PFSK-1 (cell line): ENCODE data around the gene LDLRAD3.

ENCODE experiments used
- POLR2AphosphoS5 ChIP-seq: IDR thresholded peaks from 2 replicates; pipeline ENCODE4 v1.6.1; 2012; ENCODE audit warnings: low read depth, mild to moderate bottlenecking, control low read depth, low read length, moderate library complexity
- SIN3A ChIP-seq: IDR thresholded peaks from 2 replicates; pipeline ENCODE4 v1.6.1; 2012; ENCODE audit warnings: mild to moderate bottlenecking, low read length, moderate library complexity, borderline replicate concordance; ENCODE audit not compliant: insufficient read depth
- TAF1 ChIP-seq: IDR thresholded peaks from 2 replicates; pipeline ENCODE4 v1.6.1; 2012; ENCODE audit warnings: low read length, control low read depth, borderline replicate concordance; ENCODE audit not compliant: insufficient read depth
- TF ChIP-seq, protein P1 (sequence below), 2 experiments: IDR thresholded peaks; 2 replicates each; pipeline versions ENCODE4 v1.6.1 to v1.8.0; 2011 to 2012; ENCODE audit warnings: low read depth in 2 of 2, low read length in 2 of 2, control low read depth in 1 of 2, inconsistent platforms in 1 of 2, mild to moderate bottlenecking in 1 of 2, moderate library complexity in 1 of 2; ENCODE audit not compliant: insufficient read depth in 1 of 2

- TF ChIP-seq SIN3A: no peak
- no peak for TF ChIP-seq POLR2AphosphoS5
- TF ChIP-seq, protein P1, sequence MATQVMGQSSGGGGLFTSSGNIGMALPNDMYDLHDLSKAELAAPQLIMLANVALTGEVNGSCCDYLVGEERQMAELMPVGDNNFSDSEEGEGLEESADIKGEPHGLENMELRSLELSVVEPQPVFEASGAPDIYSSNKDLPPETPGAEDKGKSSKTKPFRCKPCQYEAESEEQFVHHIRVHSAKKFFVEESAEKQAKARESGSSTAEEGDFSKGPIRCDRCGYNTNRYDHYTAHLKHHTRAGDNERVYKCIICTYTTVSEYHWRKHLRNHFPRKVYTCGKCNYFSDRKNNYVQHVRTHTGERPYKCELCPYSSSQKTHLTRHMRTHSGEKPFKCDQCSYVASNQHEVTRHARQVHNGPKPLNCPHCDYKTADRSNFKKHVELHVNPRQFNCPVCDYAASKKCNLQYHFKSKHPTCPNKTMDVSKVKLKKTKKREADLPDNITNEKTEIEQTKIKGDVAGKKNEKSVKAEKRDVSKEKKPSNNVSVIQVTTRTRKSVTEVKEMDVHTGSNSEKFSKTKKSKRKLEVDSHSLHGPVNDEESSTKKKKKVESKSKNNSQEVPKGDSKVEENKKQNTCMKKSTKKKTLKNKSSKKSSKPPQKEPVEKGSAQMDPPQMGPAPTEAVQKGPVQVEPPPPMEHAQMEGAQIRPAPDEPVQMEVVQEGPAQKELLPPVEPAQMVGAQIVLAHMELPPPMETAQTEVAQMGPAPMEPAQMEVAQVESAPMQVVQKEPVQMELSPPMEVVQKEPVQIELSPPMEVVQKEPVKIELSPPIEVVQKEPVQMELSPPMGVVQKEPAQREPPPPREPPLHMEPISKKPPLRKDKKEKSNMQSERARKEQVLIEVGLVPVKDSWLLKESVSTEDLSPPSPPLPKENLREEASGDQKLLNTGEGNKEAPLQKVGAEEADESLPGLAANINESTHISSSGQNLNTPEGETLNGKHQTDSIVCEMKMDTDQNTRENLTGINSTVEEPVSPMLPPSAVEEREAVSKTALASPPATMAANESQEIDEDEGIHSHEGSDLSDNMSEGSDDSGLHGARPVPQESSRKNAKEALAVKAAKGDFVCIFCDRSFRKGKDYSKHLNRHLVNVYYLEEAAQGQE (IDR thresholded peaks at IDR 0.05; ENCODE audit: insufficient read depth in 1 of 2, low read depth in 2 of 2, low read length in 2 of 2): no peak
- no peak for TF ChIP-seq TAF1
Measured at GRCh38 chr11:36048496-36049247, 104.8 kb downstream of the LDLRAD3 start.
